ENCODE measurements around the gene MFNG. TPM values are rescaled to one million over a fixed set of nuclear protein-coding genes. Genes with fewer than 3 reads are reported as not detected.

The MFNG gene
- total RNA-seq, 2 experiments from 2014 or later: 191 to 199 TPM

DNA sequence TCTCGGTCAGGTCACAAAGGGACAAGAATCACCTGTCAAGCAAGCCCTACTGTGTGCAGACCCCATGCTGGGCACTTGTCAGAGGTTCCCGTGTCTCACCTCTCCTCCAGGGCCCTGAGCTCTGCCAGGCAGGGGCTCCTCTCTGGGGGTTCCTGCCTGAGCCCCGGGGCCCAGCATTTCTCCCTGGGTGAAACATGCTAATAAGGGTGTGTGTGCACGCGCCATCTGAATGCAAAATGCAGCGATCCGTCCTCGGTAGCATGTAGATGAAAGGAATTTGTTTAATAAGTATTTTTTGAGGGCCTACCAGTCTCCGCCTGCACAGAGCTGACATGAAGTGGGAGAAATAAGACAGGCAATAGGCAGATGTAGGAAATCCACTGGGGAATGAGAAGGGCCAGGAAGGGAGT is 64.7 kb downstream of the MFNG start:
- ChIA-PET POLR2A (no interaction called here), CTCF (no interaction called here)

DNA sequence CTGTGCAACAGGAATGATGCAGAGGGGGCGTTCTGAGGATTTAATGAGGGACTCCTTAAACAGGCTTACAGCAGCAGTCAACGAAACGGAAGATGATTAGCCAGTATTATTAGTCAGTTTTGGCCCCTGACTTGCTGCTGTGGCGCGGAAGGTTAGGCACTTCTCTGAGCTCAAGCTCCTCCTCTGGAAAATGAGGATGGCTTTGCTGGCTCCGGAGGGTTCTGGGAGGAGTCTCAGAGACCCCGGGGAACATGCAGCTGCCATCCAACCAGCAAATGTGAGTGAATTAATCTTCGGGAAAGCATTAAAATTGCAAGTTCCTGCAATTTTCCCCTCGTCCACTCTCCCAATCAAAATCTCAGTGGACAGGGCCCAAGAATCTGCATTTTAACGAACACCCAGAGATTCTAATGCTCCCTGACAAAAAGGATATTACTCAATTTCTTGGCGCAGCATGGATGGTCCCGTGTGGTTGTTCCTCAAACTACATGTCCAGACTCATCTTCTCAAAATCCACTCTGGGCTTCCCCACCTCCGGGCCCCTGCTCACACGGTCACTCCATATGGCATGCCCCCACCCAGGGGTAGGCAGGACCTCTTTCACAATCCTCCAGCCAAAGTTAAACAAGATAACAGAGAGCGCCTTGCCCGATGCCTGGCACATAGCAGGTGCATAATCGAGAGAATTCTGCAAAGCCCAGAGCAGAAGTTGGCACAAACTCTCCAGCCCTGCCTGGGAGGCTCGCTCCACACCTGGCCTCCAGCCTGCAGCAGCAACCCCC is 65.3 kb downstream of the MFNG start:
- CTCF ChIA-PET: interaction anchor here (0.6 to 1.4 kb wide), 2 partner anchors 10 to 187 kb away, joined by 3 read pairs; no protein-coding TSS in a partner anchor
- POLR2A ChIA-PET: no interaction called here

DNA sequence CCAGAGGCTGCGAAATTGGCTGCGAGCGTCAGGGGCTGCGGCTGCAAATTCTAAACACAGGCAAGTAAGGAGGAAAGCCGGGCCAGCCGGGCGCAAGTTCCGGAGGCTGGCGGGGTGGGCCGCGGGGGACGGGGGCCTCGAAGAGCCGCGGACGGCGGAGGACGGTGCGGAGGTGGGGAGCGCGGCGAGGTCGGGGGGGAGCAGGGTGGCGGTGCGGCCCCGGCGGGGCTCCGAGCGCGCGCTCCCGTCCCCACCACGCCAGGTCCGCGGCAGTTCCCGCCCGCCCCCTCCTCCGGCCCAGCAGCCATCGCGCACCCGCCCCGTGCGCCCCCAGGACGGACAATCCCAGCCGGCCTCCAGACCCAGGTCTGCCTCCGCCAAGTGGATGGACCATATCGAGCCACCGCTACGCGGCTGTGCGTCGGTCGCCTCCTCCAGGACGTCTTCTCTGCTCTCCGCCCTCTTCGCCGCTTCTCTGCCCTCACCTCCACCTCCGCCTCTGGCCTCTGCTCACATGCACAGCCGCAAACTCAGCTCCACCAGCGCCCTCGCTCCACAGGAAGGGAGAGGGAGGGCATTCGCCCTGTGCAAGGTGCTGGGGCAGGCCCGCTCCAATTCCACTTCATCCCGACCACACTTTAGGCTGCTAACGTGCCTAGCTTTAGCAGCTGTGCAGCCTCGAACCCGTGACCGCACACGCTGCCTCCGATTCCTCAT is 66.1 kb downstream of the MFNG start:
- ChIA-PET POLR2A (no interaction called here), CTCF (interaction anchor here (0.6 to 1.4 kb wide), 2 partner anchors 11 to 187 kb away, joined by 3 read pairs; no protein-coding TSS in a partner anchor)

DNA sequence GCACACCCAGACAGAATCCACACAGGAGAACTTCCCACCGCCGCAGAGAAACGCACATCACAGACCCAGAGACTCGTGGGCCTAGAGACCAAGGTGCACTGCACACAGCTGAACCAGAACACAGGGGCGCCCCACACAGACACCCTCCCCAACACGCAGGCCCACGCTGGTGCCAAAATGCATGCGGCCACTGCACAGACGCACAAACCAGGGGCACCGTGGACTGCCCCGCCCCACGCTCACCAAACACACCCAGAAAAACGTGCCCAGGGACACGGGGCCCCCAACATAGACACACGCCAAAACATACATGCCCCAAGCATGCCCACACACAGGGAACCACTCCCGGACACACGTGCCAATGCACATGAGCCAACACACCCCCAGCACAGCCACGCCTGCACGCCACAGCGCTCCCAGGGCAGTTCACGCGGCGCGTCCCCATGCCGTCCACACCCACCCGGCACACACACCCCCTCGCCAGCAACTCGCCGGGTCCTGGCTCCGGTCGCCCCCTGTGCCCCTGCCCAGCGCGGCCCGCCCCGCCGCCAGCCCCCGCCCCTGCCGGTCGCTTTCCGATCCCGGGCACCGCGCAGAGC is 66.7 kb downstream of the MFNG start:
- CTCF ChIA-PET: no interaction called here
- POLR2A ChIA-PET: no interaction called here

Other genes with a start within 250 kb of the MFNG start
- 100 to 1,000 TPM; 498 to 521 TPM for gene RAC2, start 242.1 kb downstream of the MFNG start, total RNA-seq
- 10 to 100 TPM; 16.3 to 16.4 TPM for gene CYTH4, start 203.9 kb downstream of the MFNG start, total RNA-seq
- under 1 TPM; 0.04 to 0.06 TPM for gene ELFN2, start 58.9 kb downstream of the MFNG start, total RNA-seq
- gene CARD10, start 33.0 kb upstream of the MFNG start, total RNA-seq: under 1 TPM in 1 of 2 experiments, not detected in 1; 0.29 TPM
- gene CDC42EP1, start 74.1 kb upstream of the MFNG start, total RNA-seq: under 1 TPM; 0.36 to 0.73 TPM
- gene LGALS2, start 93.7 kb upstream of the MFNG start, total RNA-seq: not detected
- 10 to 100 TPM; 75.5 to 80.3 TPM for gene GGA1, start 122.5 kb upstream of the MFNG start, total RNA-seq
- 100 to 1,000 TPM; 102 to 105 TPM for gene SH3BP1, start 153.3 kb upstream of the MFNG start, total RNA-seq
- 10 to 100 TPM; 46.2 to 50.6 TPM for gene PDXP, start 172.3 kb upstream of the MFNG start, total RNA-seq
- 100 to 1,000 TPM; 278 to 297 TPM for gene LGALS1, start 189.3 kb upstream of the MFNG start, total RNA-seq
- 10 to 100 TPM; 50.5 to 54.6 TPM for gene NOL12, start 200.0 kb upstream of the MFNG start, total RNA-seq
- 10 to 100 TPM; 24.1 to 24.8 TPM for gene TRIOBP, start 210.7 kb upstream of the MFNG start, total RNA-seq